ENCODE measurements around the gene TAF11L6.
"Not testable (repeated sequence)": the region's sequence is repeated elsewhere in the genome, so short reads cannot be mapped to it uniquely, and the experiment has no call there.

TAF11L6 gene

DNA sequence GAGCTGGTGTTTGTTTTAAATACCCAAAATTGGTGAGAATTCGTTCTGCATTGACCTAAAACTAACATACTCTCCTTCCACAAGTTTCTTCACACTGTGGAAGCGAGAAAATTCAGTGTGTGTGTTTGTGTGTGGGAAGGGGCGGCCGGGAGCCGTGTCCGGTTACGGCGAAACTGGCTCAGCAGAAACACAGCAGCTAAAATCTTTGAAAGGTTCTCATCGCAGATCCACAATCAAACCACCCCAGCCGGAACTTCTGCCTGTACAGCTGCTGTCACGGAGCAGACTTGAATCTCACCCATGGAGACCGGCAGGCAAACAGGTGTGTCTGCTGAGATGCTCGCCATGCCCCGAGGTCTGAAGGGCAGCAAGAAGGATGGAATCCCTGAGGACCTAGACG, at the start of gene TAF11L6:
Gene TAF11L6, plus strand, starts transcription at position 301 of the 400 bp plus-strand sequence.
- not testable (repeated sequence) for DNase-seq

DNA sequence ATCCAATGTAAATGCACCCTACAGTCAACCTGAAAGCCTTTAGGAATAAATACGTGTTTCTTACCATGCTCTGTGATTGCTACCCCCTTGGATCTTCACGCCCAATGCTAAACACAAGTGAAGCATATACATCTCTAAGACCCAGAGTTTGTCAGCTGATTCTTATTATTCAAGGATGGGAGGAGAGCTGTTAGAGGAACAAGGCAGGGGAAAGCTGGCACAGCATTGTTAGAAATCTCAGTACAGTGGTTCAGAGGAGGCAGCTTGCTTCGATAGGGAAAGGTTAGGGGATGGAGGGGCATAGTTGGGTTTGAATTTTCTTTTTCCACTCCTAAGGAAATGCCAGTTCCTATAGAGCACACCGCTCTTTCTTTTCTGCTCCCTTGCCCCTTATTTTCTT, 47.1 kb upstream of the TAF11L6 start:
- no peak for DNase-seq

- DNase-seq: no peak
These were observed 45.7 kb upstream of the TAF11L6 start for GRCh38 chr5:17482790-17483189.

DNA sequence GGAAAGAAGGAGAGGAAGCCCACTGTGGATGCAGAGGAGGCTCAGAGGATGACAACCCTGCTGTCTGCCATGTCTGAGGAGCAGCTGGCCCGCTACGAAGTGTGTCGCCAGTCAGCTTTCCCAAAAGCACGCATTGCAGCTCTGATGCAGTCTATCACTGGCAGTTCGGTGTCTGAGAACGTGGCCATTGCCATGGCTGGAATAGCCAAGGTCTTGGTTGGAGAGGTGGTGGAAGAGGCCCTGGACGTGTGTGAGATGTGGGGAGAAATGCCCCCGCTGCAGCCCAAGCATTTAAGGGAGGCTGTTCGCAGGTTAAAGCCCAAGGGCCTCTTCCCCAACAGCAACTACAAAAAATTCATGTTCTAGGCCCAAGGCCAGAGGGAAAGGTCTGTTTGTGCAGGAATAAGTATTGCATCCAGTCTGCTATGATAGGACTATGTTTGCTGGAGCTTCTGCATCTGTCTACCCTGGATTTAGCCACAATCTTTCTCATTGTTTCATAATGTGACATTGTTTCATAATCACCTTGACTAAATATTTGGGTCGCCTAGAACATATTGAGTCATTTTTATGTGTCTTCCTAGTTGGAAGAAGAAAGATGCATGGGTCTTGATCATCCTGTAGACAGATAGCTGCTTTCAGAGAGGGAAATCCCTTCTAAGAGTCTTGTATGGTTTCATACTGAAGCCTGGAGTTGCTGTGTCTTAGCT, 41.9 kb upstream of the TAF11L6 start:
- DNase-seq: not testable (repeated sequence)

- no peak for DNase-seq
These were observed 41.3 kb upstream of the TAF11L6 start for GRCh38 chr5:17487174-17487512.

GRCh38 chr5:17491257-17491656, 37.2 kb upstream of the TAF11L6 start:
- DNase-seq: not testable (repeated sequence)

DNA sequence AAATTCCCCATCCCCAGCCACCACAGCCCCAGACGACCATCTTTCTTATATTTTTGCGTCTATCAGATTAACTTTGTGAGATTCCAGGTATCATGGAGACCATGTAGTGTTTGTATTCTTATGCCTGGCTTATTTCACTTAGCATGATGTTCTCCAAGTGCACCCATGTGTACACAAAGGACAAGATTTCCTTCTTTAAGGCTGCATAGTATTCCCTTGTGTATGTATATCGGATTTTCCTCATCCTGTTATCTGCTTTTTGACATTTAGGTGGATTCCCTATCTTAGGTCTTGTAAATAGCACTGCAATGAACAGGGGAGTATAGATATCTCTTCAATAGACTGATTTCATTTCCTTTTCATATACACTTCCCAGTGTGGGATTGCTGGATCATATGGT, 35.7 kb upstream of the TAF11L6 start:
- no peak for DNase-seq

- DNase-seq: no peak
These were observed 31.0 kb upstream of the TAF11L6 start for GRCh38 chr5:17497446-17497845.

GRCh38 chr5:17497931-17498330, 30.5 kb upstream of the TAF11L6 start, which contains the start of gene TAF11L2:
TAF11L2 (plus strand) TSS chr5:17498231.
- DNase-seq: not testable (repeated sequence)

DNA sequence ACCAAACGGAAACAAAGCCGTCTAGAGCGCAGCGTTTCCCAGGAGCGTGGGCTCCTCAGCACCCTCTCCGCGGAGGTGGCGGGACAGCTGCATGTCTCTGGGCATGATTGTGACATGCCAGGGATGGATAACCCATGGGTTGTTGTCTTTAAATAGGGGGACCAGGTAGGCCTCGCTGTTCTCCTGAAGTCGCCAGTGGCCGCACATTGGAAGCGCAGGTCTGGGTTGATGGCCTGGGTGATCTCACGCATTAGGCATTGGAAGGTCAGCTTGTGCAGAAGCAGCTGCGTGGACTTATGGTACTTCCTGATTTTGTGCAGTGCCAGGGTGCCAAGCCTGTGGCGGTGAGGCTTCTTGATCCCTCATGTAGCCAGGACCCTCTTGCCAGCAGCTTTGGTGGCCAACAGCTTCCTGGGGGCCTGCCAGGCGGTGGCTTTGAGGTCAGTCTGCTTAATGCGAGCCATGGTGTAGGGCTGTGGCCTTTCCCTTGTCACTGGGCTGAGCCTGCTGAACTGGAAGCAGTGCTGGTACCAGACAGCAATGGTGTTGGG, 16.6 kb upstream of the TAF11L6 start:
- DNase-seq: no peak

- not testable (repeated sequence) for DNase-seq
These were observed 10.9 kb upstream of the TAF11L6 start for GRCh38 chr5:17517526-17517925.

GRCh38 chr5:17518067-17518466, 10.4 kb upstream of the TAF11L6 start, which contains the start of gene TAF11L3:
TAF11L3 (plus strand) TSS chr5:17518367.
- not testable (repeated sequence) for DNase-seq

DNA sequence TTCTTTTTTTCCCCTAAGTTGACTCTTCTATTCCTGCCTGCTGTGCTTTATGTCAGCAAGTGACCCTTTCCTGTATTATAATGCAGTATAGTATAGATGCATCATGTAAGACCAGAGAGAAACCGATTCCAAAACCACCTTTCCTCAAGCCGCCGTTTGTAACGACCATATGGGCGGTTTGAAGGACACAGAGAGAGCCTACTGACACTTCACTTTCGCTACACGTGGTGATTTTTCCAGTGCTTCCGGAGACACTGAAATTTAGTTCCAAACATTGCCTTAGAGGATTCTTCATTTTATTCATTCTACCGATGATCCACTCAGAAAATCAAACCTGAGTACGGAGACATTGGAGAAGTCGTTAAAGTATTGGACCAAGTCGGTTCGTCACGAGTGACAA, 9.0 kb upstream of the TAF11L6 start:
- not testable (repeated sequence) for DNase-seq

GRCh38 chr5:17521501-17521900, 7.0 kb upstream of the TAF11L6 start, which contains the start of gene TAF11L4:
TAF11L4 (plus strand) TSS chr5:17521801.
- DNase-seq: not testable (repeated sequence)

DNA sequence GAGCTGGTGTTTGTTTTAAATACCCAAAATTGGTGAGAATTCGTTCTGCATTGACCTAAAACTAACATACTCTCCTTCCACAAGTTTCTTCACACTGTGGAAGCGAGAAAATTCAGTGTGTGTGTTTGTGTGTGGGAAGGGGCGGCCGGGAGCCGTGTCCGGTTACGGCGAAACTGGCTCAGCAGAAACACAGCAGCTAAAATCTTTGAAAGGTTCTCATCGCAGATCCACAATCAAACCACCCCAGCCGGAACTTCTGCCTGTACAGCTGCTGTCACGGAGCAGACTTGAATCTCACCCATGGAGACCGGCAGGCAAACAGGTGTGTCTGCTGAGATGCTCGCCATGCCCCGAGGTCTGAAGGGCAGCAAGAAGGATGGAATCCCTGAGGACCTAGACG, 3.5 kb upstream of the TAF11L6 start, which contains the start of gene TAF11L5:
Gene TAF11L5, plus strand, starts transcription at position 301 of the 400 bp plus-strand sequence.
- DNase-seq: not testable (repeated sequence)

DNA sequence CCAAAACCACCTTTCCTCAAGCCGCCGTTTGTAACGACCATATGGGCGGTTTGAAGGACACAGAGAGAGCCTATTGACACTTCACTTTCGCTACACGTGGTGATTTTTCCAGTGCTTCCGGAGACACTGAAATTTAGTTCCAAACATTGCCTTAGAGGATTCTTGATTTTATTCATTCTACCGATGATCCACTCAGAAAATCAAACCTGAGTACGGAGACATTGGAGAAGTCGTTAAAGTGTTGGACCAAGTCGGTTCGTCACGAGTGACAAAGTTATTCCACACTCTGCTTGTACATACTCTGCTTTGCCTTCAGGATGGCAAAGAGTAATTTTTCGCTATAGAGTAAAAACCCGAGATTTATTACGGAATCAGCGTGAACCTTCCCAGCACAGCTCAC, 2.0 kb upstream of the TAF11L6 start:
- DNase-seq: not testable (repeated sequence)
